WTC11 (cell line): Measurements from ENCODE around the gene KSR2.

Source experiments
- CBFB ChIP-seq: sonication (generic); formaldehyde crosslinking; IDR thresholded peaks from 2 replicates; pipeline ENCODE4 v1.8.1; 2022; ENCODE audit warnings: mild to moderate bottlenecking, low read depth, missing genetic modification reagents
- CTCF ChIP-seq: fragments of 200-600 bp; IDR thresholded peaks from 2 replicates; pipeline ENCODE4 v1.8.0; 2022; ENCODE audit warnings: antibody characterized with exemption
- E2F1 ChIP-seq: sonication (generic); formaldehyde crosslinking; IDR thresholded peaks from 2 replicates; pipeline ENCODE4 v1.8.0; 2022; ENCODE audit warnings: mild to moderate bottlenecking, missing genetic modification reagents
- FOXJ3 ChIP-seq: sonication (generic); formaldehyde crosslinking; IDR thresholded peaks from 2 replicates; pipeline ENCODE4 v1.9.0; 2021; ENCODE audit warnings: missing genetic modification reagents, mild to moderate bottlenecking, borderline replicate concordance
- GABPB1 ChIP-seq: sonication (generic); formaldehyde crosslinking; IDR thresholded peaks from 2 replicates; pipeline ENCODE4 v1.8.1; 2023; ENCODE audit warnings: mild to moderate bottlenecking, missing genetic modification reagents
- MAX ChIP-seq: sonication (generic); formaldehyde crosslinking; IDR thresholded peaks from 2 replicates; pipeline ENCODE4 v1.8.0; 2022; ENCODE audit warnings: mild to moderate bottlenecking, missing genetic modification reagents
- NR2C2 ChIP-seq: sonication (generic); formaldehyde crosslinking; IDR thresholded peaks from 2 replicates; pipeline ENCODE4 v1.8.0; 2022; ENCODE audit warnings: mild to moderate bottlenecking, missing genetic modification reagents
- NR3C1 ChIP-seq: sonication (generic); formaldehyde crosslinking; conservative IDR thresholded peaks from 2 replicates; pipeline ENCODE4 v1.8.1; 2023; ENCODE audit warnings: low read depth, mild to moderate bottlenecking, missing genetic modification reagents
- OVOL2 ChIP-seq: fragments of 250-450 bp; sonication (Bioruptor Pico); IDR thresholded peaks from 2 replicates; pipeline ENCODE4 v1.9.0; 2021; ENCODE audit warnings: mild to moderate bottlenecking, borderline replicate concordance
- SMAD3 ChIP-seq: sonication (generic); formaldehyde crosslinking; IDR thresholded peaks from 2 replicates; pipeline ENCODE4 v1.8.0; 2022; ENCODE audit warnings: missing genetic modification reagents, mild to moderate bottlenecking, borderline replicate concordance
- SP1 ChIP-seq: sonication (generic); formaldehyde crosslinking; conservative IDR thresholded peaks from 2 replicates; pipeline ENCODE4 v1.8.1; 2022; ENCODE audit warnings: missing genetic modification reagents
- ZMAT4 ChIP-seq: fragments of 250-450 bp; sonication (Bioruptor Pico); IDR thresholded peaks from 2 replicates; pipeline ENCODE4 v1.9.0; 2021; ENCODE audit warnings: mild to moderate bottlenecking
- ZNF138 ChIP-seq: sonication (generic); formaldehyde crosslinking; conservative IDR thresholded peaks from 2 replicates; pipeline ENCODE4 v1.8.1; 2022; ENCODE audit warnings: mild to moderate bottlenecking, moderate library complexity, missing genetic modification reagents
- ZNF512 ChIP-seq: sonication (generic); formaldehyde crosslinking; IDR thresholded peaks from 2 replicates; pipeline ENCODE4 v1.8.1; 2022; ENCODE audit warnings: missing genetic modification reagents, borderline replicate concordance

- TF ChIP-seq E2F1 = no peak
- TF ChIP-seq CTCF = no peak
- no peak for TF ChIP-seq ZNF138 (CRISPR knock-in tag)
- TF ChIP-seq ZNF512 (CRISPR knock-in tag) = no peak
- TF ChIP-seq FOXJ3 = no peak
- no peak for TF ChIP-seq CBFB (CRISPR knock-in tag)
- TF ChIP-seq MAX (CRISPR knock-in tag) = no peak
- no peak for TF ChIP-seq NR3C1 (CRISPR knock-in tag)
- no peak for TF ChIP-seq SP1
- TF ChIP-seq OVOL2 (CRISPR knock-in tag) = no peak
- no peak for TF ChIP-seq SMAD3 (CRISPR knock-in tag)
- no peak for TF ChIP-seq NR2C2 (CRISPR knock-in tag)
- no peak for TF ChIP-seq ZMAT4 (CRISPR knock-in tag)
- TF ChIP-seq GABPB1 (CRISPR knock-in tag) = no peak
These were observed 90.2 kb downstream of the KSR2 start for GRCh38 chr12:117878605-117879004.
